Measurements from ENCODE around the gene CREBRF.
A peak's percentile ranks its signal among the peaks of the same experiment; 100 is the strongest.
"Not testable (repeated sequence)": the region's sequence is repeated elsewhere in the genome, so short reads cannot be mapped to it uniquely, and the experiment has no call there.

CREBRF gene

DNA sequence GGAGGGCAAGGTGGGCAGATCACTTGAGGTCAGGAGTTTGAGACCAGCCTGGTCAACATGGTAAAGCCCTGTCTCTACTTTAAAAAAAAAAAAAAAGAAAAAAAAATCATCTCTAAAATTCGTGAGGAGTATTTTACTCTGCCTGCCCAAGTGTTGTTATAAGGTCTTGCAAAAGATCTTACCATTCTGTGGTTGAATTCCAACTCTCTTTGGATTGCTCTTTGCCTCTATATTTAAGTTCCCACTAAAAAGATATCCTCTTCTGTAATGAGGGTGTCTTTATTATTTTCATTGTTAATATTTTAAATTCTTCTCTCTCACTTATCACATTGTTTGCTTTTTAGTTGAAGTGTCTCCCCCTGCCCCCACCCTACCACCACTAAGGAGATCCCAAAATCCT, 33.4 kb downstream of the CREBRF start:
- DNase-seq: no peak

- no peak for DNase-seq
Measured at GRCh38 chr5:173090639-173091038, 34.5 kb downstream of the CREBRF start.

- no peak for DNase-seq
Measured at GRCh38 chr5:173091981-173092380, 35.8 kb downstream of the CREBRF start.

- no peak for DNase-seq
Measured at GRCh38 chr5:173093606-173094005, 37.5 kb downstream of the CREBRF start.

- DNase-seq: no peak
Measured at GRCh38 chr5:173094012-173094661, 38.0 kb downstream of the CREBRF start.

- DNase-seq: no peak
Measured at GRCh38 chr5:173098787-173099186, 42.6 kb downstream of the CREBRF start.

- peak in 1 of 5 experiments; percentile 57 for DNase-seq
Measured at GRCh38 chr5:173099461-173099860, 43.3 kb downstream of the CREBRF start.

- no peak for DNase-seq
Measured at GRCh38 chr5:173101245-173101644, 45.1 kb downstream of the CREBRF start.

DNA sequence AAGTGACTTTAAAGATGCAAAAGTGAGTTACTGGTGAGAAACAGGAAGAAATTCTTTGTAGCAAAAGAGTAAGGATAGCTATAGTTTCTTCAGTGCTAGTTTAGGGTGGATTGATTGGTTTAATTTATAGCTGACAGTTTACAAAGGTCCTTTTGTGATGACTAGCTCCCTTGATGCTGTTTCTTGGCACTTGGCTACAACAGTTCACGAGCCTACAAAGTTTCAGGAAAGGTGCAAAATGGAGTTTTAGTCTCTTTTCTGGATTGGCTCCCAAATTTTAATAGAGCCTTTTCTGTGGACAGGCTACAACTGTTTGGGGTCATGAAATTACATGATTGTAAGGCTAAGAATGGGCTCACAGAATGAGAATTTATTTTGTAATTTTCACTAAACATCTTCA, 47.3 kb downstream of the CREBRF start:
- DNase-seq: no peak

- DNase-seq: no peak
Measured at GRCh38 chr5:173108914-173109313, 52.8 kb downstream of the CREBRF start.

DNA sequence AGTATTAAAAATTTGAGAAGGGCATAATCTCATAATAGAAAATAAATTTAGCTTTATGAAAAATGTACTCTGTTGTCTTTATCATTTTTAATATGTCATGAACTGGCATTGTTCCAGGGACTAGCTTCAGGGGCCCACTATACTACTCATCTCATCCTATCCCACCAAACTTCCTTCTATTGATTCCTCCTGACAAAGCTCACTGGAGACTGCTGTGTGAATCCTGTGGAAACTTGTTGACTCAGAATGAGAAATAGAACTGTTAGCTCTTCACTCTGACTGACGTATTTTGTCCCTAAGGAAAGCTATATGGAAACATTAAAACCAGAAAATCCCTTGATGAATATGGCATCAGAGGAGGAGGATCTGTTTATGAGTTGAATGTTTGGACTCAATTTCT, 58.4 kb downstream of the CREBRF start:
- DNase-seq: no peak

GRCh38 chr5:173119719-173120118, 63.6 kb downstream of the CREBRF start:
- no peak for DNase-seq

GRCh38 chr5:173123416-173123815, 67.3 kb downstream of the CREBRF start:
- no peak for DNase-seq

DNA sequence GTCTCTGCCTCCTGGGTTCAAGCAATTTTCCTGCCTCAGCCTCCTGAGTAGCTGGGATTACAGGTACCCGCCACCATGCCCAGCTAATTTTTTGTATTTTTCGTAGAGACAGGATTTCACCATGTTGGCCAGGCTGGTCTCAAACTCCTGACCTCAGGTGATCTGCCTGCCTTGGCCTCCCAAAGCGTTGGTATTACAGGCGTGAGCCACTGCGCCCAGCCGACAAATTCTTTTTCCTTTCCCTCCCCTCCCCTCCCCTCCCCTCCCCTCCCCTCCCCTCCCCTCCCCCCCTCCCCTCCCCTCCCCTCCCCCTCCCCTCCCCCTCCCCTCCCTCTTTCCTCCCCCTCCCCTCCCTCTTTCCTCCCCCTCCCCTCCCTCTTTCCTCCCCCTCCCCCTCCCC, 76.0 kb downstream of the CREBRF start:
- DNase-seq: not testable (repeated sequence)

- no peak for DNase-seq
Measured at GRCh38 chr5:173138707-173139106, 82.6 kb downstream of the CREBRF start.

DNA sequence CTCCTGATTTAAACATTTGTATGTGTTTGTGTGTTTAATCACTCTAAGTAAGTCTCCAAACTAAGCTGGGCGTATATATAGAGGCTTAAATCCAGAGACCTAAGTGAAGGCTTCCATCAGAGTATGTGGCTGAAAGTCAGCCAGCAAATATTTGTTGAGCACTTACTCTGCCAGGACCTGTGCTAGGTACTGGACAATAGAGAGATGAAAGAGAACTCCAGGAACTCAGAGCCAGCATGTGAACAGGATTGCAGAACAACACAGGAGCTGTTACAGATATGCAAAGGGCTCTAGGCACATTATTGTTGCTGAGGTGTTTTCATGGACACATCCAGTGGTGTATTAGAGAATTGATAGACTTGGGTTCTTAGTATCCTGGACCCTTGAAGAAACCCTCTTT, 83.5 kb downstream of the CREBRF start:
- DNase-seq: no peak

GRCh38 chr5:173140769-173141168, 84.6 kb downstream of the CREBRF start:
- DNase-seq: no peak

GRCh38 chr5:173143567-173143966, 87.4 kb downstream of the CREBRF start:
- DNase-seq: no peak

GRCh38 chr5:173144200-173145176, 88.3 kb downstream of the CREBRF start, which contains the start of gene BNIP1:
Gene BNIP1, plus strand, starts transcription at chr5:173144531. Its CDS starts 15 bp downstream, at chr5:173144546.
- peak; percentile 92 to 97 (median 96) for DNase-seq

DNA sequence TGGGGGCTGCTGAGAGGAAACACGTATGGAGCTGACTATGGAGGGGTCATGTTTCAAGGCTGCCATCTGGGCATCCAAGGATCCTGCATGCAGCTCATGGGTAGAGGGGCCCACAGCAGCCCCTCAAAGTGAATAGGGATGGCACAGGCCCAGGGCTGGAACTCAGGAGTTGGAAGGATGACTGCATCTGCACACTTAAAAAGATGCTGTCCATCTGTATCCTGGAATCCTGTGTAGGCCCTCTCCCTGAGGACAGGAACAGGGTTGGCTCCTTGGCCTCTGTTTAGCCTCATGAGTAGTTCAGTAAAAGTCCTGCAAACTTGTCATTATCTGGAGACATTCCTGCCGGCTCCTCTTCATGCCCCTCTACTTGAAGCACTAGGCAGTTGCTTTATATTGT, 92.2 kb downstream of the CREBRF start:
- no peak for DNase-seq

DNA sequence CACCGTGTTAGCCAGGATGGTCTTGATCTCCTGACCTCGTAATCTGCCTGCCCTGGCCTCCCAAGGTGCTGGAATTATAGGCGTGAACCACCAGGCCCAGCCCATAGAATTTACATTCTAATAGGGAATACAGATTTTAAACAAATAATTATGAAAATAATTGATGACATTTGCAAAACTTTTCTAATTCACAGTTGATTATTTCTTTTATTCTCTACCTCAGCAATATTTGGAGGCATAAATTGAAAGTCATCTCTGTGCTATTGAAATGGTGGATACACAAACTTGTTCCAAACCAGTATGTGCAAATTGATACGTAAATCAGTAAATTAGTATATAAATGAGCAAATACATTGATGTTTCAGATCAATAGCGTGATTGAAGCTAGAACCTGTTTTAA, 96.4 kb downstream of the CREBRF start:
- DNase-seq: no peak

GRCh38 chr5:173153842-173154241, 97.7 kb downstream of the CREBRF start:
- no peak for DNase-seq

- not testable (repeated sequence) for DNase-seq
Measured at GRCh38 chr5:173154619-173155018, 98.5 kb downstream of the CREBRF start.

GRCh38 chr5:173155912-173156311, 99.8 kb downstream of the CREBRF start:
- DNase-seq: no peak

Data from T-helper 2 cell (primary cell).